DND-41 (cell line): ENCODE results near the gene ABHD17C.

Experiments used
- ATAC-seq: fragments of 200-7000 bp; cut with Tn5 transposase; 3 replicates; pipeline ENCODE4 v1.9.1; 2021; ENCODE audit warnings: low read depth; ENCODE audit not compliant: insufficient read depth
- DNase-seq: peaks from one replicate; pipeline ENCODE4 v3.0.0-alpha.2; 2020
- H2AFZ ChIP-seq: 2 replicates; pipeline ENCODE4 v1.6.0; 2012; ENCODE audit warnings: low read depth, low read length
- H3K27ac ChIP-seq: 2 replicates; pipeline ENCODE4 v1.5.1; 2012; ENCODE audit warnings: low read length, inconsistent platforms
- H3K27me3 ChIP-seq: fragments of 200-600 bp; sonication (generic); 2 replicates; pipeline ENCODE4 v1.6.0; 2012; ENCODE audit warnings: low read length, mild to moderate bottlenecking, inconsistent platforms; ENCODE audit not compliant: insufficient read depth, poor library complexity
- H3K36me3 ChIP-seq: 2 replicates; pipeline ENCODE4 v1.5.1; 2012; ENCODE audit warnings: low read length, inconsistent platforms; ENCODE audit not compliant: insufficient read depth
- H3K4me1 ChIP-seq: 2 replicates; pipeline ENCODE4 v1.5.1; 2012; ENCODE audit warnings: mild to moderate bottlenecking, low read length; ENCODE audit not compliant: insufficient read depth
- H3K4me2 ChIP-seq: 2 replicates; pipeline ENCODE4 v1.6.0; 2012; ENCODE audit warnings: mild to moderate bottlenecking, moderate library complexity, low read length, inconsistent platforms; ENCODE audit not compliant: insufficient read depth
- H3K4me3 ChIP-seq, 2 experiments: fragments of 200-600 bp in 1 of 2; shearing (Covaris generic) in 1 of 2; 2 replicates each; pipeline ENCODE4 v1.5.1; 2012 to 2016; ENCODE audit warnings: inconsistent platforms in 2 of 2, low read length in 2 of 2, mild to moderate bottlenecking in 2 of 2, low read depth in 1 of 2, moderate library complexity in 1 of 2
- H3K79me2 ChIP-seq: 2 replicates; pipeline ENCODE4 v1.6.0; 2012; ENCODE audit warnings: low read length, inconsistent platforms; ENCODE audit not compliant: insufficient read depth
- H3K9ac ChIP-seq: 2 replicates; pipeline ENCODE4 v1.6.0; 2012; ENCODE audit warnings: low read depth, mild to moderate bottlenecking, inconsistent platforms, low read length, moderate library complexity
- H3K9me3 ChIP-seq: 2 replicates; pipeline ENCODE4 v1.5.1; 2012; ENCODE audit warnings: low read length, moderate library complexity, mild to moderate bottlenecking, inconsistent platforms; ENCODE audit not compliant: insufficient read depth, severe bottlenecking
- H4K20me1 ChIP-seq: 2 replicates; pipeline ENCODE4 v1.6.0; 2012; ENCODE audit warnings: low read length; ENCODE audit not compliant: insufficient read depth
- EZH2 ChIP-seq: IDR thresholded peaks from 3 replicates; pipeline ENCODE4 v1.6.1; 2012; ENCODE audit warnings: borderline replicate concordance, low read depth, mild to moderate bottlenecking, moderate library complexity, low read length, inconsistent platforms; ENCODE audit not compliant: severe bottlenecking
- TF ChIP-seq, protein P1 (sequence below): IDR thresholded peaks from 2 replicates; pipeline ENCODE4 v1.5.1; 2012; ENCODE audit warnings: borderline replicate concordance, low read length, moderate library complexity, mild to moderate bottlenecking; ENCODE audit not compliant: poor library complexity, severe bottlenecking; ENCODE audit errors: extremely low read depth

The ABHD17C gene

DNA sequence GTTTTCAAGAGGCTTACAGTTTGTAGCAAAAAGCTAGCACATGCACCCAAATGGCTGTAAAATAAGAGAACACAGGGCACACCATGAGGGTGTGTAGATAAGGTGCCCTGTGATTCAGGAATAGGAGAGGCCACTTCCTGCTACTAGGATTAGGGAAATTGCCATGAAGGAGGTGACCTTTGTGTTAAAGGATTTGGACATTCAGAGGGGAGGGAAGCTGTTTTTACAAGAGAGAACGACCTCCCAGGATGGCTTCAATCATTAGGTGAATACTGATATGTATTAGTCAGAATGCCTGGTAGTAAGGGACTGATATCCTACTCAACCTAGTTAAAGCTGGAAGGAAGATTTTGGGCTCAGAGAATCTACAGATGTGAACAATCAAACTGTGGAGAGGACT lies 35.7 kb upstream of the ABHD17C start:
- Histone ChIP-seq H3K27ac (no peak overlapping the region), H3K4me1 (no peaks in the 10 kb centered on the region), H3K79me2 (no peaks in the 10 kb centered on the region), H4K20me1 (no peaks in the 10 kb centered on the region), H3K9ac (no peak overlapping the region), H3K4me3 (no peak overlapping the region), H3K9me3 (no peaks in the 10 kb centered on the region), H3K36me3 (no peaks in the 10 kb centered on the region), H3K27me3 (no peaks in the 10 kb centered on the region), H2AFZ (no peak overlapping the region), H3K4me2 (no peak overlapping the region)
- DNase-seq = no peak
- TF ChIP-seq EZH2 = no peak
- TF ChIP-seq, protein P1, sequence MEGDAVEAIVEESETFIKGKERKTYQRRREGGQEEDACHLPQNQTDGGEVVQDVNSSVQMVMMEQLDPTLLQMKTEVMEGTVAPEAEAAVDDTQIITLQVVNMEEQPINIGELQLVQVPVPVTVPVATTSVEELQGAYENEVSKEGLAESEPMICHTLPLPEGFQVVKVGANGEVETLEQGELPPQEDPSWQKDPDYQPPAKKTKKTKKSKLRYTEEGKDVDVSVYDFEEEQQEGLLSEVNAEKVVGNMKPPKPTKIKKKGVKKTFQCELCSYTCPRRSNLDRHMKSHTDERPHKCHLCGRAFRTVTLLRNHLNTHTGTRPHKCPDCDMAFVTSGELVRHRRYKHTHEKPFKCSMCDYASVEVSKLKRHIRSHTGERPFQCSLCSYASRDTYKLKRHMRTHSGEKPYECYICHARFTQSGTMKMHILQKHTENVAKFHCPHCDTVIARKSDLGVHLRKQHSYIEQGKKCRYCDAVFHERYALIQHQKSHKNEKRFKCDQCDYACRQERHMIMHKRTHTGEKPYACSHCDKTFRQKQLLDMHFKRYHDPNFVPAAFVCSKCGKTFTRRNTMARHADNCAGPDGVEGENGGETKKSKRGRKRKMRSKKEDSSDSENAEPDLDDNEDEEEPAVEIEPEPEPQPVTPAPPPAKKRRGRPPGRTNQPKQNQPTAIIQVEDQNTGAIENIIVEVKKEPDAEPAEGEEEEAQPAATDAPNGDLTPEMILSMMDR = no peak
- no peak for ATAC-seq

DNA sequence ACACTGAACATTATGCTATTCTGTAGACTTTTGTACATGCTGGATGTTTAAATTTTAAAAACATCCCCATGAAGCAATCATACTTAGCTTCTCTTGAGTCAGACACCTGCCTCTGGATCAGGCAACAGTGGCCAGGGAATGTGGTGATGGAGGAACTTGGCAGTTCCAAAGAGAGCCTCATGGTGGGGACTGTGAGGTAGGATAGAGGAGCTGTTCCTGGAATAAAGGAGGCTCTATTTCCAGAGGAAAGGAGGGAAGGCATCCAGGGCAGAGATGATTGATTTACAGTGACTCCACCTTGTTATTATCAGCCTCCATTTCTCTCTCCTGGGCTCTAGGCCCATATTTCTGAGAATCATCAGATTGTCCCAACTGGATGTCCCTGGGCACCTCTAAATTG lies 35.0 kb upstream of the ABHD17C start:
- Histone ChIP-seq H3K9ac (no peak overlapping the region), H3K9me3 (no peaks in the 10 kb centered on the region), H4K20me1 (no peaks in the 10 kb centered on the region), H3K79me2 (no peaks in the 10 kb centered on the region), H3K27me3 (no peaks in the 10 kb centered on the region), H3K4me3 (no peak overlapping the region), H2AFZ (no peak overlapping the region), H3K4me1 (no peaks in the 10 kb centered on the region), H3K27ac (no peak overlapping the region), H3K4me2 (no peak overlapping the region), H3K36me3 (no peaks in the 10 kb centered on the region)
- no peak for ATAC-seq
- TF ChIP-seq, protein P1 = no peak
- DNase-seq = no peak

DNA sequence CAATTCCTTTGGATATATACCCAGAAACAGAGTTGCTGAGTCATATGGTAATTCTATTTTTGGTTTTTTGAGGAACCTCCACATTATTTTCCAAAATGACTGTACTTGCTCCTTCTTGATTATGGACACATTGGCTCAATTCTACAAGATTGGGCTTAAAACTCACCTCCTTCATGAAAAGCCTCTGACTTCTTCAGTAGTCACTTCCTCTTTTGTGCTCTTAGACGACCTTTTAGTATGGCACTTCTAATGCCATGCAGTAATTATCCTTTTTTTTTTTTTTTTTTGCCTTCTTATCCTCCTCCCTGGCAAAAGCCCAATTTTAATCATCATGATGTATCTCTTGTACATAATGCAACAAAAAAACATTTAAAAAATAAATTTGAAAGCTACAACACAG lies 33.0 kb upstream of the ABHD17C start:
- no peaks in the 10 kb centered on the region for H3K9me3 ChIP-seq
- ATAC-seq = no peak
- no peaks in the 10 kb centered on the region for H3K79me2 ChIP-seq
- H3K36me3 ChIP-seq = no peaks in the 10 kb centered on the region
- no peak for DNase-seq
- no peak overlapping the region for H3K27ac ChIP-seq
- H3K9ac ChIP-seq = no peak overlapping the region
- no peak for TF ChIP-seq EZH2
- TF ChIP-seq, protein P1 = no peak
- no peaks in the 10 kb centered on the region for H4K20me1 ChIP-seq
- H2AFZ ChIP-seq = no peak overlapping the region
- H3K27me3 ChIP-seq = no peaks in the 10 kb centered on the region
- H3K4me1 ChIP-seq = no peaks in the 10 kb centered on the region
- no peak overlapping the region for H3K4me2 ChIP-seq
- no peak overlapping the region for H3K4me3 ChIP-seq
